Endothelial cell of umbilical vein (primary cell): Measurements from ENCODE around the gene MSN. TPM values are rescaled to one million over a fixed set of nuclear protein-coding genes. Genes with fewer than 3 reads are reported as not detected.

ENCODE experiments used
- BruUV-seq: library from RNA; stranded (reverse); fragments of 400-500 nt; replicated peaks from 2 replicates; lab custom pipeline; 2021; lab: Mats Ljungman, UMichigan
- CTCF ChIA-PET: fragments of 300-600, 350-600 bp; sonication (Branson Sonifier 250); formaldehyde crosslinking; loops from one replicate; lab custom pipeline; 2021; ENCODE audit warnings: antibody characterized with exemption, inconsistent platforms; lab: Charles Lee
- POLR2A ChIA-PET: fragments of 300-600, 350-600 bp; sonication (Branson Sonifier 250); formaldehyde crosslinking; loops from one replicate; lab custom pipeline; 2021; ENCODE audit warnings: antibody characterized with exemption, inconsistent platforms; lab: Charles Lee
- DNase-seq: peaks from one replicate; pipeline ENCODE4 v3.0.0-alpha.2; 2011; ENCODE audit warnings: low read depth, low spot score
- FAIRE-seq: peaks from 2 replicates; lab custom pipeline; 2011; peaks lifted over from hg19 to GRCh38; lab: Jason Lieb, UNC
- H2AFZ ChIP-seq: 2 replicates; pipeline ENCODE4 v1.6.0; 2012; ENCODE audit warnings: low read depth, low read length, control low read depth, inconsistent platforms
- H3K27ac ChIP-seq: 2 replicates; pipeline ENCODE4 v1.5.1; 2011; ENCODE audit warnings: low read depth, mild to moderate bottlenecking, control low read depth, low read length, moderate library complexity; ENCODE audit not compliant: insufficient read depth
- H3K27me3 ChIP-seq, 2 experiments: 2 replicates each; pipeline versions ENCODE4 v1.6.0 to v1.6.1; 2011; ENCODE audit warnings: low read length in 2 of 2, mixed read lengths in 1 of 2; ENCODE audit not compliant: control insufficient read depth in 2 of 2, insufficient read depth in 2 of 2
- H3K36me3 ChIP-seq, 2 experiments: 2 replicates in 1 of 2; 3 replicates in 1 of 2; pipeline ENCODE4 v1.5.1; 2011; ENCODE audit warnings: low read length in 2 of 2, mild to moderate bottlenecking in 1 of 2, moderate library complexity in 1 of 2; ENCODE audit not compliant: control insufficient read depth in 2 of 2, insufficient read depth in 2 of 2; ENCODE audit errors: extremely low read depth in 1 of 2
- H3K4me1 ChIP-seq: 3 replicates; pipeline ENCODE4 v1.5.1; 2011; ENCODE audit warnings: mild to moderate bottlenecking, low read length; ENCODE audit not compliant: control insufficient read depth, insufficient read depth; ENCODE audit errors: extremely low read depth
- H3K4me2 ChIP-seq: 2 replicates; pipeline ENCODE4 v1.6.1; 2011; ENCODE audit warnings: low read length, control low read depth, mixed read lengths; ENCODE audit not compliant: insufficient read depth
- H3K4me3 ChIP-seq, 3 experiments: fragments of 200-600 bp in 1 of 3; sonication (generic), shearing (Covaris generic) in 1 of 3; replicated peaks in 1 of 3; 2 replicates each; pipeline ENCODE4 v1.5.1; 2011 to 2016; ENCODE audit warnings: control low read depth in 3 of 3, low read length in 3 of 3, mild to moderate bottlenecking in 2 of 3, inconsistent platforms in 1 of 3, low read depth in 1 of 3, moderate library complexity in 1 of 3; ENCODE audit not compliant: insufficient read depth in 1 of 3
- H3K79me2 ChIP-seq: 2 replicates; pipeline ENCODE4 v1.6.0; 2012; ENCODE audit warnings: low read length, inconsistent platforms; ENCODE audit not compliant: control insufficient read depth, insufficient read depth
- H3K9ac ChIP-seq: replicated peaks from 2 replicates; pipeline ENCODE3; 2011; ENCODE audit warnings: low read length, control low read depth; ENCODE audit not compliant: insufficient read depth; ENCODE audit errors: extremely low read depth
- H3K9me1 ChIP-seq: replicated peaks from 3 replicates; pipeline ENCODE4 v1.6.0; 2011; ENCODE audit warnings: mild to moderate bottlenecking, low read length; ENCODE audit not compliant: control insufficient read depth, insufficient read depth; ENCODE audit errors: extremely low read depth
- H3K9me3 ChIP-seq: replicated peaks from 2 replicates; pipeline ENCODE4 v1.5.1; 2012; ENCODE audit warnings: low read length, inconsistent platforms; ENCODE audit not compliant: control insufficient read depth, insufficient read depth
- H4K20me1 ChIP-seq: replicated peaks from 2 replicates; pipeline ENCODE3; 2011; ENCODE audit warnings: mild to moderate bottlenecking, low read length; ENCODE audit not compliant: control insufficient read depth, insufficient read depth; ENCODE audit errors: extremely low read depth
- CTCF ChIP-seq, 2 donors: IDR thresholded peaks; 1 replicate in 1 of 2; 2 replicates in 1 of 2; pipeline ENCODE4 v1.5.1; 2011; ENCODE audit warnings: low read length in 2 of 2, mild to moderate bottlenecking in 2 of 2, moderate library complexity in 2 of 2, control low read depth in 1 of 2, inconsistent platforms in 1 of 2, low read depth in 1 of 2; ENCODE audit not compliant: insufficient read depth in 1 of 2; ENCODE audit errors: extremely low read depth in 1 of 2
- EZH2 ChIP-seq: IDR thresholded peaks from 2 replicates; pipeline ENCODE4 v1.6.1; 2012; ENCODE audit warnings: borderline replicate concordance, low read depth, mild to moderate bottlenecking, moderate library complexity, low read length, inconsistent platforms; ENCODE audit not compliant: severe bottlenecking
- FOS ChIP-seq: IDR thresholded peaks from 2 replicates; pipeline ENCODE4 v1.6.1; 2011; ENCODE audit warnings: mild to moderate bottlenecking, low read length, moderate library complexity, borderline replicate concordance; ENCODE audit not compliant: insufficient read depth
- GATA2 ChIP-seq: IDR thresholded peaks from 2 replicates; pipeline ENCODE4 v1.7.0; 2011; ENCODE audit warnings: low read depth, mild to moderate bottlenecking, moderate library complexity, mixed read lengths, low read length; ENCODE audit not compliant: insufficient read length, insufficient read depth
- JUN ChIP-seq: IDR thresholded peaks from 2 replicates; pipeline ENCODE4 v1.6.1; 2011; ENCODE audit warnings: borderline replicate concordance, low read depth; ENCODE audit not compliant: insufficient read length, insufficient read depth
- MAX ChIP-seq: IDR thresholded peaks from 2 replicates; pipeline ENCODE4 v1.6.1; 2011; ENCODE audit not compliant: insufficient read depth, insufficient read length
- MYC ChIP-seq: IDR thresholded peaks from one replicate; pipeline ENCODE4 v1.6.1; 2011; ENCODE audit warnings: mild to moderate bottlenecking, low read depth, low read length
- POLR2A ChIP-seq: IDR thresholded peaks from 2 replicates; pipeline ENCODE4 v1.6.1; 2012; ENCODE audit warnings: low read depth, mild to moderate bottlenecking, control low read depth, low read length
- POLR2AphosphoS5 ChIP-seq: IDR thresholded peaks from 2 replicates; pipeline ENCODE4 v1.6.1; 2012; ENCODE audit warnings: low read depth, mild to moderate bottlenecking, control low read depth, low read length, moderate library complexity; ENCODE audit not compliant: insufficient read depth
- dilution Hi-C: fragments of 300-500 bp; cut with MboI; formaldehyde crosslinking; loops from one replicate; pipeline ENCODE4 v1.15.0; 2019; ENCODE audit warnings: low sequenced_read_pairs; ENCODE audit not compliant: extremely low pct_ligation_motif_present
- intact Hi-C: fragments of 100-400 bp; cut with micrococcal nuclease; formaldehyde crosslinking; loops from one replicate; pipeline ENCODE4 v1.10.0; 2022
- polyA plus RNA-seq, 4 experiments: library from polyadenylated mRNA; depleted of rRNA in 3 of 4; stranded (reverse) in 3 of 4; unstranded in 1 of 4; fragments of >200 nt; gene quantifications; 2 replicates each; pipeline versions ENCODE4 v1.2.1 to v1.2.3, GENCODE V29; 2011 to 2012; ENCODE audit warnings: missing spikeins in 1 of 4
- total RNA-seq: library from RNA; stranded (reverse); gene quantifications from 2 replicates; pipeline ENCODE4 v1.2.3, GENCODE V29; 2021

MSN gene
- total and polyA plus RNA-seq, 2 donors (not counting 3 experiments of a cell fraction or from before 2014, with no cell fraction given): 528 to 635 TPM

- no peak for DNase-seq
- no peaks in the 10 kb centered on the region for H3K36me3 ChIP-seq
- TF ChIP-seq CTCF (IDR thresholded peaks at IDR 0.05; ENCODE audit: extremely low read depth in 1 of 2, insufficient read depth in 1 of 2, low read depth in 1 of 2, low read length in 2 of 2) (no peak), JUN (no peak), EZH2 (no peak), POLR2AphosphoS5 (no peak), POLR2A (no peak)
- no TSS peak for BruUV-seq
- no peak for FAIRE-seq
- H2AFZ ChIP-seq: no peak overlapping the region
- H3K9me1 ChIP-seq: no peaks in the 10 kb centered on the region
- H3K27me3 ChIP-seq: no peaks in the 10 kb centered on the region
- ChIA-PET CTCF (no interaction called here), POLR2A (no interaction called here)
- no peaks in the 10 kb centered on the region for H3K9me3 ChIP-seq
- peaks cover 3% of the 10 kb centered on the region for H3K4me1 ChIP-seq
- H4K20me1 ChIP-seq: no peaks in the 10 kb centered on the region
- H3K79me2 ChIP-seq: no peaks in the 10 kb centered on the region
- dilution Hi-C loops: no loop called here
- intact Hi-C loops: no loop called here
- no peak overlapping the region for H3K4me2 ChIP-seq
- no peak overlapping the region for H3K9ac ChIP-seq
- no peak overlapping the region for H3K27ac ChIP-seq
- H3K4me3 ChIP-seq: no peak overlapping the region
These were observed 36.7 kb upstream of the MSN start for GRCh38 chrX:65630771-65631170.

GRCh38 chrX:65633826-65634225, 33.6 kb upstream of the MSN start:
- TF ChIP-seq CTCF (IDR thresholded peaks at IDR 0.05; ENCODE audit: extremely low read depth in 1 of 2, insufficient read depth in 1 of 2, low read depth in 1 of 2, low read length in 2 of 2) (no peak), EZH2 (no peak), FOS (no peak), POLR2AphosphoS5 (no peak), MYC (no peak), POLR2A (no peak), JUN (no peak), MAX (no peak), GATA2 (no peak)
- no peaks in the 10 kb centered on the region for H3K9me3 ChIP-seq
- DNase-seq (no peak), FAIRE-seq (peak; percentile 12)
- intact Hi-C loops (no loop called here), dilution Hi-C loops (no loop called here)
- peaks cover 3% of the 10 kb centered on the region for H3K4me1 ChIP-seq
- BruUV-seq: no TSS peak
- no peak overlapping the region for H3K27ac ChIP-seq
- no peak overlapping the region for H2AFZ ChIP-seq
- H3K4me3 ChIP-seq: no peak overlapping the region
- no peaks in the 10 kb centered on the region for H3K9me1 ChIP-seq
- no peak overlapping the region for H3K4me2 ChIP-seq
- POLR2A ChIA-PET: no interaction called here
- no peaks in the 10 kb centered on the region for H3K27me3 ChIP-seq
- CTCF ChIA-PET: no interaction called here
- H3K9ac ChIP-seq: no peak overlapping the region
- H3K36me3 ChIP-seq: no peaks in the 10 kb centered on the region
- H4K20me1 ChIP-seq: no peaks in the 10 kb centered on the region
- no peaks in the 10 kb centered on the region for H3K79me2 ChIP-seq
